Gastrocnemius medialis (tissue), 4 donors: ENCODE results near the gene EMILIN2.

Source experiments
- POLR2A ChIP-seq, 2 donors: fragments of 450-650 bp; IDR thresholded peaks; one replicate each; pipeline ENCODE4 v1.6.1; 2017; ENCODE audit warnings: antibody characterized with exemption in 2 of 2, mild to moderate bottlenecking in 2 of 2, moderate library complexity in 2 of 2
- TF ChIP-seq, protein P1 (sequence below), 5 experiments: fragments of 450-650 bp in 3 of 5; fragments of 200-600 bp in 2 of 5; sonication (generic) in 2 of 5; IDR thresholded peaks in 4 of 5; conservative IDR thresholded peaks in 1 of 5; 1 replicate in 4 of 5; 2 replicates in 1 of 5; pipeline ENCODE4 v1.5.1; 2016 to 2019; ENCODE audit warnings: antibody characterized with exemption in 5 of 5, mild to moderate bottlenecking in 3 of 5, moderate library complexity in 3 of 5

- TF ChIP-seq, protein P1, sequence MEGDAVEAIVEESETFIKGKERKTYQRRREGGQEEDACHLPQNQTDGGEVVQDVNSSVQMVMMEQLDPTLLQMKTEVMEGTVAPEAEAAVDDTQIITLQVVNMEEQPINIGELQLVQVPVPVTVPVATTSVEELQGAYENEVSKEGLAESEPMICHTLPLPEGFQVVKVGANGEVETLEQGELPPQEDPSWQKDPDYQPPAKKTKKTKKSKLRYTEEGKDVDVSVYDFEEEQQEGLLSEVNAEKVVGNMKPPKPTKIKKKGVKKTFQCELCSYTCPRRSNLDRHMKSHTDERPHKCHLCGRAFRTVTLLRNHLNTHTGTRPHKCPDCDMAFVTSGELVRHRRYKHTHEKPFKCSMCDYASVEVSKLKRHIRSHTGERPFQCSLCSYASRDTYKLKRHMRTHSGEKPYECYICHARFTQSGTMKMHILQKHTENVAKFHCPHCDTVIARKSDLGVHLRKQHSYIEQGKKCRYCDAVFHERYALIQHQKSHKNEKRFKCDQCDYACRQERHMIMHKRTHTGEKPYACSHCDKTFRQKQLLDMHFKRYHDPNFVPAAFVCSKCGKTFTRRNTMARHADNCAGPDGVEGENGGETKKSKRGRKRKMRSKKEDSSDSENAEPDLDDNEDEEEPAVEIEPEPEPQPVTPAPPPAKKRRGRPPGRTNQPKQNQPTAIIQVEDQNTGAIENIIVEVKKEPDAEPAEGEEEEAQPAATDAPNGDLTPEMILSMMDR (IDR thresholded peaks at IDR 0.05 in 4 of 5, conservative IDR thresholded peaks at IDR 0.05 in 1 of 5), result no peak
- TF ChIP-seq POLR2A (IDR thresholded peaks at IDR 0.05), result no peak
Observed at GRCh38 chr18:2850816-2851215, 4.0 kb downstream of the EMILIN2 start.
